HG03196 (cell line): ENCODE data around the gene IFITM2.
"Not testable (repeated sequence)": the region's sequence is repeated elsewhere in the genome, so short reads cannot be mapped to it uniquely, and the experiment has no call there.

Experiments
- ATAC-seq: cut with Tn5 transposase; IDR thresholded peaks from one replicate; pipeline ENCODE4 v1.9.1; 2021; ENCODE audit not compliant: unreplicated experiment

Gene IFITM2

DNA sequence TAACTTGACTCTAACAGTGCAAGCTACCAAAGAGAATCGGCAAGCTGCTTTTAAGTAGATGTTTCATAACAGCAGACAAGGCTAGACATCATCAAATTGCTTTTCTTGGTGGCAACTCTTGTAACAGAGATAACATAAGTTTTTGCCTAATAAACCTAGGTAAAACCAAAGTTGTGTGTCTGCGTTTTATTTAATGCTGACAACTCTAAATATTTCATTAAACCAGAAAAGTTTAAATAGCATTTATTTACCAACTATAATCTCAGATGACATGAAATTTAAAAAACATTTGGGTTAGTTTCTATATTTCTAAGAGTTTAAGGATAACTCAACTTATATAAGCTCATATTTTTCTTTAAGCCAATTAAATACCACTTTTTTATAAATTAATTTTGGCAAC lies 32.3 kb downstream of the IFITM2 start:
- no peak for ATAC-seq

DNA sequence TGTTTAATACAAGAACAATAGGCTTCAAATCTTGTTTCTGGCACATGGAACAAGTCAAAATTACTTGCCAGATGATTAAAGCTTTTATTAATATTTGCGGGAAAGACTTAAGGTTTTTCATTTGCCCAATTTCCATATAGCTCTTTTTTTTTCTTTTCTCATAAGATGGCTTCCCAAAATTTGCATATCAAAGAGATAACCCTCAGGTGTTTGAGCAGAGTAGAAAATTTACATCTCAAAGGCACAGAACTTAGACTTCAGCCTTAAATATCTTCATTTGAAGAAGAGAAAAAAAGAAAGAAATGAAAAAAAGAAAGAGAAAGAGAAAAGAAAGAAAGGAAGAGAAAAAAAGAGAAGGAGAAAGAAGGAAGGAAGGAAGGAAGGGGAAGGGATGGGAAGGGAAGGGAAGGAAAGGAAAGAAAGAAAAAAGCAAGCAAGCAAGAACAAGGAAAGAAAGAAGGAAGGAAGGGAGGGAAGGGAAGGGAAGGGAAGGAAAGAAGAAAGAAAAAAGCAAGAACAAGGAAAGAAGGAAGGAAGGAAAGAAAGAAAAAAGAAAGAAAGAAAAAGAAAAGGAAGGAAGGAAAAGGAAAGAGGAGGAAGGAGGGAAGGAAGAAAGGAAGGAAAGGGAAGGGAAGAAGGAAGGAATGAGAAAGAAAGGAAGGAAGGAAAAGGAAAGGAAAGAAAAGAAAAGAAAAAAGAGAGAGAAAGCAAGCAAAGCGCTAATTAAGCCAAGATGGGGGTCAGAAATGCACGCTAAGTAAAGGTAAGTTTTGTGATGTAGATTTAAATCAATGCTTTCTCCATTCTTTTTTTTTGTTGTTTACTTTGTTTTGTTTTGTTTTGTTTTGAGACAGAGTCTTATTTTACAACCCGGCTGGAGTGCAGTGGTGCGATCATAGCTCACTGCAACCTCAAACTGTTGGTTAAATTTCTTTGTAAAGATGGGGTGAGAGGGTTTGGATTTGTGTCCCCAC lies 33.2 kb downstream of the IFITM2 start:
- ATAC-seq = no peak

DNA sequence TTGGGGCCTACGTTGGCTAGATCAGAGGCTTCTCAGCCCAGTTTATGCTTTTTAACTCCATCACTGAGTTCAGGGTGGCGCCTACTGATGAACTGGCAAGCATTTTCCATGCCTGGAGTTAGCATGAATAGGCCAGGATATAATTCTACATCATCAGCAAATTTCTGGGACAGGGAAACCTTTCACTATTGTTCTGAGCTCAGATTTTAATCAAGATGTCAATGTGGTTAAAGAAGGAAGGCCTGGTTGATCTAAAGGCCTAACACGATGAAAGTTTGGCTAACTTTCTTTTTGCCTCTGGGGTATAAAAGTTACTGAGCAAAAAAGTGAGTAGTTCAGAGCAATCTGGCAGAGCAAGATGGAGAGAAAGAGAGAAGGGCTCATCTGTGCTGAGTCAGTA lies 34.7 kb downstream of the IFITM2 start:
- no peak for ATAC-seq

DNA sequence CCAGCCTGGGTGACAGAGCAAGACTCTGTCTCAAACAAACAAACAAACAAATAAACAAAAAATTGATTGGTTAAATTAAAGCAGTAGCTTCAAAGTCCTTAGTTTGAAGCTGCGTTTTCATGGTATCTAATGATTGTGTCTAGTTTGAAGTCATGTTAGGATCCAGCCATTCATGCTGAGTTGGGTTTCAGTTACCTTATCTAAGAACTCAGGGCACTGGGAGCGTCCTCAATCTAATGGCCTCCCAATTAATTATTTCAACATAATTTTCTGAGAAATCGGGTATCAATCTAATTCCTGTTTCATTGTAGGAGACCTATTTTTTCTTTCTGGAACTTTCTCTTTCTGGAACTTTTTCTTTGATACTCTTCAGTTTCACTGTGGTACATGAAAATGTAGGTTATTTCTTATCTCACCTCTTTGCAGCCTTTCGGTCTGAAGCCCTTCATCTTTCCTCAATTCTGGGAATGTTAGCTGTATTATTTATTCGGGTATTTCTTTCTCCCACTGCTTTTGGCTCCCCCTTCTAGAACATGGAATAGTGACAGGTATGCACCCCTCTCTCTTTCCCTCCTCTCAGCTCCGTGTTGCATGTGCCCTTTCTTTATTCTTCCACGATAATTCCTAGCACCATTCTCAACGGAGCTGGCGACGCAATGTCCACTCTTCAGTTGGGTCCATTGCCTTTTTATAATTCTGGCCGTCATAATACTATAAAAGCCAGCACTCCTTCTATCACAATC lies 37.4 kb downstream of the IFITM2 start:
- no peak for ATAC-seq

DNA sequence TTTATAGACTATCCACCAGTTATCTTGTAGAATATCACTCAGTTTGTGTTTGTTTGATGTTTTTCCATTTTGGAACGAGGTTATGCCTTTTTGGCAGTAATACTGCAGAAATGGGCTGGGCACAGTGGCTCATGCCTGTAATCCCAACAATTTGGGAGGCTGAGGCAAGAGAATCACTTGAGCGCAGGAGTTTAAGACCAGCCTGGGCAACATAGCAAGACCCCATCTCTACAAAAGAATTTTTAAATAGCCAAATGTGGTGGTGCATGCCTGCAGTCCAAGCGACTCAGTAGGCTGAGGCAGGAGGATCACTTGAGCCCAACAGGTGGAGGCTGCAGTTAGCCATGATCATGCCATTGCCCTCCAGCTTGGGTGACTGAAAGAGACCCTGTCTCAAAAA lies 38.9 kb downstream of the IFITM2 start:
- no peak for ATAC-seq

DNA sequence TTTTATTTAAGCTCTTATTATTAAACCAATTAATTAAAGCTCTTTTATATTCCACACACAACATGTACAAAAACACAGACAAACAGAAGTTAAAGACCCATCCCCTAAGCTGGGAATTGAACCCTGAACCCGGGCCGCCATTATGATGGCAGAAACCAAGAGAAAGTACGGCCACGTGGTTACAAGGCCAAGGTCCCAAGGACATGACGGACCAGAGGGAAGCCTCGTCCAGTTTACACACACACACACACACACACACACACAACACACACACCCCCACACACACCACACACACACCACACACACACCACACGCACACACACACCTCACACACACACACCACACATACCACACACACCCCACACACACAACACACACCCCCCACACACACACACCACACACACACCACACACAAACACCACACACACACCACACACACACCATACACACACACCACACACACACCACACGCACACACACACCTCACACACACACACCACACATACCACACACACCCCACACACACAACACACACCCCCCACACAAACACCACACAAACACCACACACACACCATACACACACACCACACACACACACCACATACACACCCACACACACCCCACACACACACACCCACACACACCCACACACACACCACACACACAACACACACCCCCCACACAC lies 41.8 kb downstream of the IFITM2 start:
- not testable (repeated sequence) for ATAC-seq

DNA sequence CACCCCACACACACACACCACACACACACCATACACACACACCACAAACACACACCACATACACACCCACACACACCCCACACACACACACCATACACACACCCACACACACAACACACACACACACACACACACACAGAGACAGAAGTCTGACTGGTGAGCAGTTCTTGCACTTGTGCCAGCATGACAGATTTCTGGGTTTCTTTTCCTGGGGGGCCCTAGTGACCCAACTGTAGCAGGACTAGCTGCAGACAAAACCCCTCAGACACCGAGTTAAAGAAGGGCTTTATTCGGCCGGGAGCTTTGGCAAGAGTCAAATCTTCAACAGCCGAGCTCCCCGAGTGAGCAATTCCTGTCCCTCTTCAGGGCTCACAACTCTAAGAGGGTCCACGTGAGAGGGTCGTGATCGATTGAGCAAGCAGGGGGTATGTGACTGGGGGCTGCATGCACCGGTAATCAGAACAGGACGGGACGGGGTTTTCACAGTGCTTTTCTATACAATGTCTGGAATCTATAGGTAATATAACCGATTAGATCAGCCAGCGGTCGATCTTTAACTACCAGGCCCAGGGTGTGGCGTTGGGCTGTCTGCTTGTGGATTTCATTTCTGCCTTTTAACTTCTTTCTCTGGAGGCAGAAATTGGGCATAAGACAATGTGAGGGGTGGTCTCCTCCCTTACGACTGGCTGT lies 42.6 kb downstream of the IFITM2 start:
- not testable (repeated sequence) for ATAC-seq

DNA sequence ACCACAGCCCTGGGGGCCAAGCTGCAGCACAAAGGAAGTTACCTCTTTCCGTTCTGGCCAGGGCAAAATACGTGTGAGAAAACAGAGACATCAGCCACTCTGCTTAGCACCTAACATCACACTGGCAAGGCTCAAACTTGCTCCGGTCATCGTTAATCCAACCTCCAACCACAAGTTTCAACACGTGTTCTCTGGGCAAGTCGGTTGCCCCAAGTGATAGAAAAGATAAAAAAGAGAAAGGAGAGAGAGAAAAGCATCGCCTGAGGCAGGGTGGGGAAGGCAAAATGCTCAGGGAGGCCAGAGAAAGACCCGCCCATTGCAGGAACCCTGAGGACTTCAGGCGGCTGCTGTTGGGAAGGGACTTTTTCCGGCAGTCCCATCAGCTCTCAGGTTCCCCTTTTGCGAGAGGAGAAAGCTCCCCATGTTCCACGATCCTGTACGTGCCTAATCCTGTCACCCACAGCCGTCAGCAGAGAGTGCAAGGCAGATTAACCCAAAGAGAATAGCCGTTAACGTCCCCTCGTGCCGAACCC lies 43.2 kb downstream of the IFITM2 start:
- ATAC-seq = peak; percentile 40

DNA sequence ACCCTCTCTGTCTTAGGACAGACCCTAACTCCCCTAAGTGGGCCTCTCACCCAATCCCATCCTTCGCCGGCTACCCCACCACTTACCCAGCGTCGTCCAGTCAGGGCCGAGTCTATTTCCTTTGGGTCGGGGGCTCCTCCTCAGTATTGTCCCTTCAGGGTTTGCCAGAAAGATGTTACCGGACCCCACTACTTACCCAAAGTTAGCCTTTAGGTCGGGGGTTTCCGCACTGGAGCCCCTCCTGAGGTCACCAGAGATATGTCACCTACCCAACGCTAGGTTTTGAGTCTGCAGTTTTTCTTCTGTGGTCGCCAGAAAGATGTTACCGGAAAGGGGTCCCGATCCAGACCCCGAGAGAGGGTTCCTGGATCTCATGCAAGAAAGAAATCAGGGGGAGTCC lies 43.8 kb downstream of the IFITM2 start:
- ATAC-seq = no peak

DNA sequence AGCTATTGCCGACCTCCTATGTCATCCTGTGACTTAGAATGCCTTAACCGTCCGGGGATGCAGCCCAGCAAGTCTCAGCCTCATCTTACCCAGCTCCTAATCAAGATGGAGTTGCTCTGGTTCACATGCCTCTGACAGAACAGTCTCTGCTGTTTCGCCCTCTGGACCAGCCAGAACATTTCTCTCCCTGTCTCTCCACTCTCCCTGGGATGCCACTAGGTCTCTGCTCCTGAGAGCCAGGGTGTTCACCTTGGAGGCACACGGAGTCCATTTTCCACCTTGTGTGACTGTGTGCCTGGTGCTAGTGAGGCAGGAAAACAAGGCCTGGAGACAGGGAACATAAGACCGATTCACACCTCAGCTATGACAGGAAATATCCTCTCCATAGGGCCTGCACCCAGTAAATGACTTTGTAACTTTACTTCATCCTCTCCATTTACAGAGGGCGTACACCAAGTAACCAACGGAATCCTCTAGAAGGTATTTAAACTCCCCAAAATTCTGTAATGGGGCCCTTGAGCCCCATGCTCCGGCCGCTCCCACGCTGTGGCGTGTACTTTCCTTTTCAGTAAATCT lies 44.9 kb downstream of the IFITM2 start:
- no peak for ATAC-seq

DNA sequence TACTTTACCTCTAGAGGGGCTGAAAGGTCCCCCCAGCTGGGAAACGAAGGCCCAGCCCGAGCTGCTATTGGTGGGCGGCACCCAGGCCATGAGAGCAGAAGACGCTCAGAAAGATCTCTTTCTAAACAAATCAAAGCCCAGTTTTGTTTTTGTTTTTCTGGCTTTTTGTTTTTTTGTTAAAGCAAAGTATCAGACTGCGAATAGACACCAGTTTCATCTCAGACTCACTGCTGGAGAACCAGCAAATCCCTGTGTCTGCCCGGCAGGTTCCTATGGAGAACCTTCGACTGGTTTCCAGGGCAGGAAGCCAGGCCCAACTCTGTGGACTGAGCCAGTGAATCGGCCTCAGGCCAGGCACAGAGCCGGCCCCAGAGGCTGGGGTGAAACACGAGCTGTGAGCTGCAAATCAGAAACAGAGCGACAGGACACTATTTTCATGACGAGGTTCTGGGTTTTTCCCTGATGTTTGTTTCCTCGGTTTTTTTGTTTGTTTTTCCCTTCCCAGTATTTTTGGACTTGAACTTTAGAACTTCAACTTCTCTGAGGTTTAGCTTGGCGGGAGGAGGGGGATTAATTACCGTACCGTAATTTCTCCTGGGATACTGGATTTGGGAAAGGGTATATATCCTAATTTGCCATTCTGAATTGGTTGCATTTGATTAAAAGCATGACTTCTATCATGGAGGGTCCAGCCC lies 45.7 kb downstream of the IFITM2 start:
- ATAC-seq = no peak

DNA sequence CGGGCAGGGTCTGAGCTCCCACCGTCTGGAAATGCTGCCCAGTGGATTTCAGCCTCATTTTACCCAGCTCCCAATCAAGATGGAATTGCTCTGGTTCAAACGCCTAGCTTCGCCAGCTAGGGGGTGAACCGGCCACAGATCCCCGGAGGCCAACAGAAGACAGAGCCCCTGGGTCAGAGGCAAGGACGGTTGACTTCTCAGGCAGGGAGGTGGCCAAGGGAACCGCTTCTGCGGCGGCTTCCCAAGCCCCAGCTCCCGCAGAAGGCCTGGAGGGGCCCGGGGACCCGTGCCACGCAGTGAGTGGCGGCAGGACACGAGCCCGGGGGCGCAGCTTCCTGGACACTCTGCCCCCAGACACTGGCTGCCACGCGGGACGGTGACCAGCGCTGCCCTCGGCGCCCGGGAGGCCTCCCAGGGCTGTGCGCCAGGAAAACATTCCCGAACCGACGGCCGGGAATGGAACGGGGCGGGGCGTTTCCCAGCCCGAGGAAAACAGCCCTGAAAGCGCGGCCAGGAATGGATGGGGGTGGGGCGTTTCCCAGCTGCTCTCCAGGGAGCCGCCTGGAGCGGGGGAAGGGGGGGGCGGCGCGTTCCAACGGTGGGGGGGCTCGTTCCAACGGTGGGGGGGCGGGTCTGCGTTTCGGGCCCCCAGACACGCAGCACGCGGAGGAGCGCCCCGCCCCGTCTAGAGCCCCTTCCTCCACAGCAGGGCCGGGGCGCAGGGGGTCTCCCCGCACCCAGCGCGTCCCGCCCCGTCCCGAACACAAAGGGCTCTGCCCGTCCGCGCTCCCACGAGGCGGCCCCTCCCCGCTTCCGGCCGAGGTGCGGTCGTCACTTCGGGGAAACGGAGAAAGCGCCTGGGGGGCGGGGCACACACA lies 48.2 kb downstream of the IFITM2 start:
- ATAC-seq = peak; percentile 65

DNA sequence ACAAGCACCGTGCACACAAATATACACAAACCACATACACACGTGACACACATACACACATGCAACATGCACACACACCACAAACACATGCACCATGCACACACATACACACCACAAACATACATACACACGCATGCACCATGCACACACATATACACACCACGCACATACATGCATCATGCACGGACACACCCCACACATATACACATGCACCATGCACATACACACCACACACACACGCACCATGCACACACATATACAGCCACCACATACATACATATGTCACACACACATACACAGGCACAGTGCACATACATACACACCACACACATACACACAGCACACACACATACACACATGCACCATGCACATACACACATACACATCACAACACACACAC lies 49.0 kb downstream of the IFITM2 start:
- ATAC-seq = no peak

DNA sequence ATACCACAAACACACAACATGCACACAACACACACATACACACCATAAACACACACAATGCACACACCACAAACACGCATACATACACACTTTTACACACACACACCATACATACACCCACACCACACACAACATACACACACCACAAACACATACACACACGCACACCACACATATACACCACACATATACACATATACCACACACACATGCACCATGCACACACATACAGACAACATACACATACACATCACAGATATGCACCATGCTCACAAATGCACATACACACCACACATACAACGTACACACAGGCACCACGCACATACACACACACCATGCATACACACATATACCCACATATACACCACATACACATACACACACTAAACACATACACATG lies 50.0 kb downstream of the IFITM2 start:
- no peak for ATAC-seq

DNA sequence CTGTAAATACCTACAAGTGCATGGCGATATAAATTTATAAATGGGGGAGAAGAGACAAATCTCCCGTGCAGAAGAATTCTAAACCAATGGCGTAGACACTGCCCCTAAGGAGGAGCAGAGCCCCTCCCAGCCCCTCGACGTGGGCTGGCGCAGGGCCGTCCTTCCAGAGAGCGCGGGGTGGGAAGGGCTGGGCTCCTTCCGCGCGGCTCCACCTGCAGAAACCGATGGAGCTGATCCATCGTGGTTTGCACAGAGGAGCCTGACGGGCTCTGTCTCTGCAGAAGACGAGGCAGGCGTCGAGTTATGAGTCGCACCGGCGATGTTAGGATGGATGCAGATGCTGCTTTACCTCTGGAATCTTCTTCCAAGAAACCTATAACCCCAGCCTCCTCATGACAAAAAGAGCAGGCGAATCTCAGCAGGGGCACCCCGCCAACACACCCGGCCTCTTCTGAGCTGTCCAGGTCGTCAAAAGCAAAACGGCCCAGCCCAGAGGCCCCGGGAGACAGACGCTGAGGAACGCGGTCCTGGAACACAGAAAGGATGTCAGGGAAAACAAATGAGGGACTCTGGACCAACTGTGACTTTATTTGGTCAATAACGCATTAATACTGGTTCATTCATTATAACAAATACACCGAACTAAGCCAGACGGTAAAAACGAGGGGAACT lies 50.6 kb downstream of the IFITM2 start:
- no peak for ATAC-seq
